Fibroblast of skin of right biceps (primary cell): Measurements from ENCODE around the gene ONECUT1.

Experiments used
- DNase-seq: peaks from one replicate; pipeline ENCODE4 v3.0.0-alpha.2; 2013

The ONECUT1 gene

GRCh38 chr15:52730594-52730993 lies 59.5 kb downstream of the ONECUT1 start:
- DNase-seq, result no peak

GRCh38 chr15:52730173-52730572 lies 60.0 kb downstream of the ONECUT1 start:
- DNase-seq, result peak; percentile 62

GRCh38 chr15:52728899-52729298 lies 61.2 kb downstream of the ONECUT1 start:
- peak; percentile 52 for DNase-seq

GRCh38 chr15:52727815-52728214 lies 62.3 kb downstream of the ONECUT1 start:
- DNase-seq, result no peak

GRCh38 chr15:52726195-52726594 lies 63.9 kb downstream of the ONECUT1 start:
- DNase-seq, result no peak

GRCh38 chr15:52718551-52718950 lies 71.6 kb downstream of the ONECUT1 start:
- DNase-seq, result no peak

- no peak for DNase-seq
Measured at GRCh38 chr15:52717924-52718323, 72.2 kb downstream of the ONECUT1 start.

- DNase-seq, result no peak
Measured at GRCh38 chr15:52717481-52717880, 72.7 kb downstream of the ONECUT1 start.

- no peak for DNase-seq
Measured at GRCh38 chr15:52716536-52716935, 73.6 kb downstream of the ONECUT1 start.

GRCh38 chr15:52715411-52715810 lies 74.7 kb downstream of the ONECUT1 start:
- DNase-seq, result no peak

GRCh38 chr15:52714968-52715367 lies 75.2 kb downstream of the ONECUT1 start:
- no peak for DNase-seq

- DNase-seq, result no peak
Measured at GRCh38 chr15:52710708-52711389, 79.3 kb downstream of the ONECUT1 start.

- DNase-seq, result no peak
Measured at GRCh38 chr15:52710050-52710707, 80.0 kb downstream of the ONECUT1 start.

- DNase-seq, result no peak
Measured at GRCh38 chr15:52709187-52709981, 80.8 kb downstream of the ONECUT1 start.
